ENCODE results near the gene MAN2B1.

DNA sequence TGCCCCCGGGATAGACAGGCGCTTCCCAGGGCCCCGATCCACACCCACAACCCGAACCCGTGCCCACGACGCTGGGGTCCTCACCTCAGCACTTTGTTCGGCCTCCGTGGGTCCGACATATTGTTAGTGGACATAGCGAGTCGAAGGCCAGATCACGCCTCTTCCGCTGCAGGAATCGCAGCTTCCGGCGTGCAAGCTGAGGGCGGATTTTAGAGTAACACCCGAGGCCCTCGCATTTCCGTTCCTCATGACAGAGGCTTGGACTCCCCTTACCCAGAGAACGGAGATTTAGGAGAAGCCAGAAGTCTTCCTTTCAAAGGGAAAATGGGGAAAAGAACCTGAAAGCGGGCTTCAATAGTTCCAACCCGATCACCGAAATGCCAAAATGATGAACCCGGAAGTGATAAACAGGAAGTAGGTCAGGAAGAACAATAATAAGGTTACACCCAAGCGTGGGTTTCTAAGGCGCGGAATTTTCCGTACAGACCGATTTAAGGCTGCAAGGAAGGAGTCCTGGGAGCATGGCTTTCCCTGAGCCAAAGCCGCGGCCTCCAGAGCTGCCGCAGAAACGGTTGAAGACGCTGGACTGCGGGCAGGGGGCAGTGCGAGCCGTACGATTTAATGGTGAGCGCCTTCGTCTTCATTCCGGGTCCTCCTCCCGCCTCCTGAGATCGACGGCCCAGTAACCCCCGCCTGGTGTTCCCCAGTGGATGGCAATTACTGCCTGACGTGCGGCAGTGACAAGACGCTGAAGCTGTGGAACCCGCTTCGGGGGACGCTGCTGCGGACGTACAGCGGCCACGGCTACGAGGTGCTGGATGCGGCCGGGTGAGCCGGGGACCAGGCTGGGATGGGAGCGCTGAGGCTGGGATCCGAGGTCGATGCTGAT is 3.0 kb upstream of the MAN2B1 start:
- TF ChIP-seq, protein P1, sequence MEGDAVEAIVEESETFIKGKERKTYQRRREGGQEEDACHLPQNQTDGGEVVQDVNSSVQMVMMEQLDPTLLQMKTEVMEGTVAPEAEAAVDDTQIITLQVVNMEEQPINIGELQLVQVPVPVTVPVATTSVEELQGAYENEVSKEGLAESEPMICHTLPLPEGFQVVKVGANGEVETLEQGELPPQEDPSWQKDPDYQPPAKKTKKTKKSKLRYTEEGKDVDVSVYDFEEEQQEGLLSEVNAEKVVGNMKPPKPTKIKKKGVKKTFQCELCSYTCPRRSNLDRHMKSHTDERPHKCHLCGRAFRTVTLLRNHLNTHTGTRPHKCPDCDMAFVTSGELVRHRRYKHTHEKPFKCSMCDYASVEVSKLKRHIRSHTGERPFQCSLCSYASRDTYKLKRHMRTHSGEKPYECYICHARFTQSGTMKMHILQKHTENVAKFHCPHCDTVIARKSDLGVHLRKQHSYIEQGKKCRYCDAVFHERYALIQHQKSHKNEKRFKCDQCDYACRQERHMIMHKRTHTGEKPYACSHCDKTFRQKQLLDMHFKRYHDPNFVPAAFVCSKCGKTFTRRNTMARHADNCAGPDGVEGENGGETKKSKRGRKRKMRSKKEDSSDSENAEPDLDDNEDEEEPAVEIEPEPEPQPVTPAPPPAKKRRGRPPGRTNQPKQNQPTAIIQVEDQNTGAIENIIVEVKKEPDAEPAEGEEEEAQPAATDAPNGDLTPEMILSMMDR (IDR thresholded peaks at IDR 0.05; ENCODE audit: low read depth, low read length, poor library complexity, severe bottlenecking): peak; percentile 9
- no peak for TF ChIP-seq EZH2phosphoT487 (IDR thresholded peaks at IDR 0.05; ENCODE audit: borderline replicate concordance, low read length)

Data from DOHH2 (cell line).